M059J (cell line): Measurements from ENCODE around the gene CANT1. TPM values are rescaled to one million over a fixed set of nuclear protein-coding genes. Genes with fewer than 3 reads are reported as not detected.
A peak's percentile ranks its signal among the peaks of the same experiment; 100 is the strongest.
"Not testable (repeated sequence)": the region's sequence is repeated elsewhere in the genome, so short reads cannot be mapped to it uniquely, and the experiment has no call there.

Experiments
- DNase-seq: peaks from one replicate; pipeline ENCODE4 v3.0.0-alpha.2; 2012; ENCODE audit warnings: low read depth
- total RNA-seq: library from RNA; depleted of rRNA; stranded (reverse); fragments of >200 nt; shearing (Covaris generic); gene quantifications from 2 replicates; pipeline ENCODE4 v1.2.3, GENCODE V29; 2014

The CANT1 gene
- total RNA-seq, 1 experiment from 2014 or later: 85.3 TPM

GRCh38 chr17:79043191-79043930 lies 33.8 kb upstream of the CANT1 start:
- DNase-seq: no peak

GRCh38 chr17:79042421-79043190 lies 33.0 kb upstream of the CANT1 start:
- DNase-seq: peak; percentile 67

GRCh38 chr17:79041723-79042420 lies 32.3 kb upstream of the CANT1 start:
- DNase-seq: peak; percentile 50

- DNase-seq: no peak
These were observed 31.5 kb upstream of the CANT1 start for GRCh38 chr17:79041041-79041570.

GRCh38 chr17:79039886-79040285 lies 30.3 kb upstream of the CANT1 start:
- no peak for DNase-seq

- no peak for DNase-seq
These were observed 29.6 kb upstream of the CANT1 start for GRCh38 chr17:79039171-79039570.

- DNase-seq: peak; percentile 89
These were observed 29.1 kb upstream of the CANT1 start for GRCh38 chr17:79038545-79039135.

GRCh38 chr17:79036596-79036995 lies 27.0 kb upstream of the CANT1 start:
- DNase-seq: peak; percentile 93

- DNase-seq: no peak
These were observed 26.6 kb upstream of the CANT1 start for GRCh38 chr17:79036181-79036580.

GRCh38 chr17:79035686-79036085 lies 26.1 kb upstream of the CANT1 start:
- no peak for DNase-seq

- DNase-seq: no peak
These were observed 25.4 kb upstream of the CANT1 start for GRCh38 chr17:79034931-79035485.

- no peak for DNase-seq
These were observed 24.4 kb upstream of the CANT1 start for GRCh38 chr17:79033741-79034501.

- no peak for DNase-seq
These were observed 23.6 kb upstream of the CANT1 start for GRCh38 chr17:79033046-79033616.

- no peak for DNase-seq
These were observed 22.7 kb upstream of the CANT1 start for GRCh38 chr17:79031996-79032875.

- DNase-seq: not testable (repeated sequence)
These were observed 21.1 kb upstream of the CANT1 start for GRCh38 chr17:79030636-79031035.

GRCh38 chr17:79029327-79030009 lies 19.9 kb upstream of the CANT1 start:
- DNase-seq: no peak

- DNase-seq: peak; percentile 28
These were observed 19.1 kb upstream of the CANT1 start for GRCh38 chr17:79028496-79029326.

GRCh38 chr17:79027925-79028491 lies 18.4 kb upstream of the CANT1 start:
- peak; percentile 87 for DNase-seq
